NCI-H526 (cell line): ENCODE data around the gene IGIP.

Source experiments
- DNase-seq, 2 experiments: peaks; one replicate each; lab custom pipeline; 2025; lab: John Stamatoyannopoulos, UW

IGIP gene

GRCh38 chr5:140111011-140111858 lies 14.5 kb upstream of the IGIP start:
- peak; percentile 47 to 53 for DNase-seq

GRCh38 chr5:140111859-140112551 lies 13.7 kb upstream of the IGIP start:
- DNase-seq = peak in 1 of 2 experiments; percentile 50

- DNase-seq = peak in 1 of 2 experiments; percentile 43
These were observed 13.0 kb upstream of the IGIP start for GRCh38 chr5:140112685-140113179.

GRCh38 chr5:140113180-140113698 lies 12.5 kb upstream of the IGIP start:
- DNase-seq = peak in 1 of 2 experiments; percentile 67

- peak; percentile 94 to 97 for DNase-seq
These were observed 12.0 kb upstream of the IGIP start, which contains the start of gene PURA for GRCh38 chr5:140113699-140114263. Gene PURA, plus strand, starts transcription at chr5:140114109. Its CDS starts 73 bp downstream, at chr5:140114182.

- peak; percentile 61 to 78 for DNase-seq
These were observed 11.2 kb upstream of the IGIP start for GRCh38 chr5:140114341-140115185.

GRCh38 chr5:140115186-140115500 lies 10.6 kb upstream of the IGIP start:
- DNase-seq = peak in 1 of 2 experiments; percentile 49

- DNase-seq = peak; percentile 24 to 34
These were observed 9.0 kb upstream of the IGIP start for GRCh38 chr5:140116716-140117115.

GRCh38 chr5:140117523-140117922 lies 8.2 kb upstream of the IGIP start:
- no peak for DNase-seq

- DNase-seq = peak in 1 of 2 experiments; percentile 37
These were observed 7.3 kb upstream of the IGIP start for GRCh38 chr5:140118302-140118936.

- no peak for DNase-seq
These were observed 727 bp downstream of the IGIP start for GRCh38 chr5:140126315-140127012.

GRCh38 chr5:140128376-140128775 lies 2.6 kb downstream of the IGIP start:
- no peak for DNase-seq

GRCh38 chr5:140130949-140131733 lies 5.4 kb downstream of the IGIP start:
- no peak for DNase-seq

GRCh38 chr5:140131967-140132409 lies 6.3 kb downstream of the IGIP start:
- no peak for DNase-seq

GRCh38 chr5:140133514-140134167 lies 7.9 kb downstream of the IGIP start:
- DNase-seq = no peak

GRCh38 chr5:140134277-140134935 lies 8.7 kb downstream of the IGIP start:
- DNase-seq = no peak

GRCh38 chr5:140135127-140135526 lies 9.4 kb downstream of the IGIP start:
- no peak for DNase-seq

- no peak for DNase-seq
These were observed 10.9 kb downstream of the IGIP start for GRCh38 chr5:140136624-140137023.
